Measurements from ENCODE around the gene GPR21. TPM values are rescaled to one million over a fixed set of nuclear protein-coding genes. Genes with fewer than 3 reads are reported as not detected.

GPR21 gene
- total and polyA plus RNA-seq, 12 donors, result 0.25 to 0.95 (median 0.61) TPM; not detected in 4

GRCh38 chr9:123020796-123021195 lies 12.7 kb upstream of the GPR21 start:
- Histone ChIP-seq H3K4me1 (no peaks in the 10 kb centered on the region), H3K9me3 (no peaks in the 10 kb centered on the region), H3K4me3 (no peak overlapping the region), H3K27me3 (no peaks in the 10 kb centered on the region), H3K27ac (no peak overlapping the region), H3K36me3 (peaks cover 0 to 96% (median 37%) of the 10 kb centered on the region in 9 donors)
- no peak for TF ChIP-seq CTCF (IDR thresholded peaks at IDR 0.05)
- ATAC-seq, result no peak
- intact Hi-C loops (cut with DNase I), result no loop called here
- DNase-seq, result no peak
- 85 to 93% methylated on average over 2 of the region's 2 CpGs for WGBS, 2 donors

- TF ChIP-seq CTCF (IDR thresholded peaks at IDR 0.05), result no peak
- intact Hi-C loops (cut with DNase I), result no loop called here
- no peak overlapping the region for H3K4me3 ChIP-seq
- no peak for DNase-seq
- WGBS, 2 donors, result 98 to 100% methylated on average over 1 of the region's 1 CpG
- no peak overlapping the region for H3K27ac ChIP-seq
- H3K27me3 ChIP-seq, result no peaks in the 10 kb centered on the region
- no peaks in the 10 kb centered on the region for H3K4me1 ChIP-seq
- H3K36me3 ChIP-seq, result peaks cover 0 to 88% (median 18%) of the 10 kb centered on the region in 9 donors
- ATAC-seq, result no peak
- no peaks in the 10 kb centered on the region for H3K9me3 ChIP-seq
Observed at GRCh38 chr9:123026425-123026824, 7.0 kb upstream of the GPR21 start.

GRCh38 chr9:123027517-123027916 lies 6.0 kb upstream of the GPR21 start:
- no peak for DNase-seq
- no peak for TF ChIP-seq CTCF (IDR thresholded peaks at IDR 0.05)
- intact Hi-C loops (cut with DNase I), result no loop called here
- Histone ChIP-seq H3K27me3 (no peaks in the 10 kb centered on the region), H3K9me3 (no peaks in the 10 kb centered on the region), H3K4me3 (no peak overlapping the region), H3K36me3 (peaks cover 0 to 77% (median 8%) of the 10 kb centered on the region in 9 donors), H3K4me1 (peaks cover 0 to 8% (median 0%) of the 10 kb centered on the region in 9 donors), H3K27ac (no peak overlapping the region)
- ATAC-seq, result no peak
- 63 to 76% methylated on average over 3 of the region's 3 CpGs for WGBS, 2 donors

- DNase-seq (no peak), ATAC-seq (no peak)
- peaks cover 0 to 71% (median 4%) of the 10 kb centered on the region in 9 donors for H3K36me3 ChIP-seq
- no peak overlapping the region for H3K27ac ChIP-seq
- TF ChIP-seq CTCF (IDR thresholded peaks at IDR 0.05), result no peak
- peaks cover 0 to 14% (median 0%) of the 10 kb centered on the region in 9 donors for H3K4me1 ChIP-seq
- no peak overlapping the region for H3K4me3 ChIP-seq
- no peaks in the 10 kb centered on the region for H3K27me3 ChIP-seq
- intact Hi-C loops (cut with DNase I), result no loop called here
- H3K9me3 ChIP-seq, result no peaks in the 10 kb centered on the region
Observed at GRCh38 chr9:123028136-123028535, 5.3 kb upstream of the GPR21 start.

All from heart right ventricle (tissue), 16 donors.